HEK293 (cell line): ENCODE results near the gene GLT1D1.

ENCODE experiments used
- CTCF ChIA-PET: fragments of 350-600 bp; formaldehyde crosslinking; extraction: SDS; loops from one replicate; lab custom pipeline; 2021; ENCODE audit warnings: antibody characterized with exemption; lab: Yijun Ruan, JAX
- POLR2A ChIA-PET: fragments of 300-600 bp; formaldehyde crosslinking; extraction: SDS; loops from one replicate; lab custom pipeline; 2020; ENCODE audit warnings: antibody characterized with exemption, inconsistent platforms; lab: Yijun Ruan, JAX
- H3K27ac ChIP-seq: fragments of 200-500 bp; sonication (Bioruptor generic); 2 replicates; pipeline ENCODE4 v1.5.1; 2014; ENCODE audit warnings: low read depth, low read length, control low read depth, inconsistent platforms; ENCODE audit errors: extremely low read depth
- H3K36me3 ChIP-seq, 2 experiments: fragments of 200-500 bp in 1 of 2; sonication (Bioruptor generic) in 1 of 2; 1 replicate in 1 of 2; 2 replicates in 1 of 2; pipeline ENCODE4 v1.5.1; 2014 to 2017; ENCODE audit warnings: inconsistent platforms in 2 of 2, low read length in 2 of 2; ENCODE audit not compliant: control insufficient read depth in 2 of 2, insufficient read depth in 1 of 2
- H3K4me1 ChIP-seq: fragments of 200-500 bp; sonication (Bioruptor generic); 2 replicates; pipeline ENCODE4 v1.5.1; 2014; ENCODE audit warnings: mild to moderate bottlenecking, low read length, inconsistent platforms; ENCODE audit not compliant: control insufficient read depth, insufficient read depth
- H3K4me3 ChIP-seq: 2 replicates; pipeline ENCODE4 v1.5.1; 2011; ENCODE audit warnings: low read depth, mild to moderate bottlenecking, control low read depth, low read length, moderate library complexity
- H3K9me3 ChIP-seq: fragments of 200-500 bp; sonication (Bioruptor generic); 2 replicates; pipeline ENCODE4 v1.5.1; 2014; ENCODE audit warnings: low read depth, low read length, inconsistent platforms; ENCODE audit not compliant: control insufficient read depth, insufficient read depth
- BCL11B ChIP-seq: fragments of 450-650 bp; formaldehyde crosslinking; IDR thresholded peaks from 2 replicates; pipeline ENCODE4 v1.5.1; 2016; ENCODE audit warnings: low read depth, missing biosample characterization, missing genetic modification characterization
- CTCF ChIP-seq: fragments of 450-650 bp; formaldehyde crosslinking; IDR thresholded peaks from 2 replicates; pipeline ENCODE4 v1.5.1; 2016; ENCODE audit warnings: missing biosample characterization, missing genetic modification characterization
- HOXA7 ChIP-seq: sonication (generic); formaldehyde crosslinking; IDR thresholded peaks from 2 replicates; pipeline ENCODE4 v1.8.1; 2022; ENCODE audit warnings: missing genetic modification reagents, borderline replicate concordance
- KLF10 ChIP-seq: fragments of 450-650 bp; IDR thresholded peaks from 2 replicates; pipeline ENCODE4 v1.5.1; 2018; ENCODE audit warnings: missing biosample characterization, mild to moderate bottlenecking, missing genetic modification characterization
- PRDM4 ChIP-seq: fragments of 450-650 bp; formaldehyde crosslinking; IDR thresholded peaks from 2 replicates; pipeline ENCODE4 v1.5.1; 2017; ENCODE audit warnings: missing biosample characterization, missing genetic modification characterization
- SCRT2 ChIP-seq: fragments of 450-650 bp; formaldehyde crosslinking; IDR thresholded peaks from 2 replicates; pipeline ENCODE4 v1.5.1; 2016; ENCODE audit warnings: missing biosample characterization, missing genetic modification characterization
- ZBTB11 ChIP-seq: fragments of 450-650 bp; formaldehyde crosslinking; conservative IDR thresholded peaks from 2 replicates; pipeline ENCODE4 v1.5.1; 2016; ENCODE audit warnings: low read depth, missing biosample characterization, missing genetic modification characterization
- ZIC2 ChIP-seq: fragments of 450-650 bp; formaldehyde crosslinking; IDR thresholded peaks from 2 replicates; pipeline ENCODE4 v1.5.1; 2016; ENCODE audit warnings: missing biosample characterization, missing genetic modification characterization
- ZNF114 ChIP-seq: fragments of 450-650 bp; formaldehyde crosslinking; IDR thresholded peaks from 2 replicates; pipeline ENCODE4 v1.5.0; 2017; ENCODE audit warnings: missing biosample characterization, missing genetic modification characterization
- ZNF157 ChIP-seq: fragments of 450-650 bp; formaldehyde crosslinking; IDR thresholded peaks from 2 replicates; pipeline ENCODE4 v1.5.1; 2016; ENCODE audit warnings: missing biosample characterization, missing genetic modification characterization
- ZNF174 ChIP-seq: fragments of 450-650 bp; formaldehyde crosslinking; IDR thresholded peaks from 2 replicates; pipeline ENCODE4 v1.5.0; 2017; ENCODE audit warnings: missing biosample characterization, mild to moderate bottlenecking, missing genetic modification characterization
- ZNF362 ChIP-seq: fragments of 450-650 bp; formaldehyde crosslinking; IDR thresholded peaks from 2 replicates; pipeline ENCODE4 v1.5.1; 2016; ENCODE audit warnings: missing biosample characterization, missing genetic modification characterization
- ZNF473 ChIP-seq: fragments of 450-650 bp; formaldehyde crosslinking; IDR thresholded peaks from 2 replicates; pipeline ENCODE4 v1.5.1; 2017; ENCODE audit warnings: missing biosample characterization, missing genetic modification characterization
- ZNF623 ChIP-seq: fragments of 450-650 bp; formaldehyde crosslinking; IDR thresholded peaks from 2 replicates; pipeline ENCODE4 v1.5.1; 2016; ENCODE audit warnings: missing biosample characterization, missing genetic modification characterization
- ZNF624 ChIP-seq: fragments of 450-650 bp; formaldehyde crosslinking; IDR thresholded peaks from 2 replicates; pipeline ENCODE4 v1.5.1; 2017; ENCODE audit warnings: missing biosample characterization, missing genetic modification characterization
- ZNF654 ChIP-seq: fragments of 450-650 bp; formaldehyde crosslinking; IDR thresholded peaks from 2 replicates; pipeline ENCODE4 v1.5.1; 2016; ENCODE audit warnings: low read depth, missing biosample characterization, missing genetic modification characterization
- ZNF777 ChIP-seq: fragments of 450-650 bp; formaldehyde crosslinking; IDR thresholded peaks from 2 replicates; pipeline ENCODE4 v1.5.1; 2017; ENCODE audit warnings: missing biosample characterization, missing genetic modification characterization, borderline replicate concordance
- TF ChIP-seq, protein P1 (sequence below): fragments of 450-650 bp; formaldehyde crosslinking; IDR thresholded peaks from 2 replicates; pipeline ENCODE4 v1.5.1; 2016; ENCODE audit warnings: missing biosample characterization, missing genetic modification characterization
- TF ChIP-seq, protein P2 (sequence below): fragments of 450-650 bp; formaldehyde crosslinking; IDR thresholded peaks from 2 replicates; pipeline ENCODE4 v1.5.1; 2016; ENCODE audit warnings: missing biosample characterization, missing genetic modification characterization, low read depth

The GLT1D1 gene

DNA sequence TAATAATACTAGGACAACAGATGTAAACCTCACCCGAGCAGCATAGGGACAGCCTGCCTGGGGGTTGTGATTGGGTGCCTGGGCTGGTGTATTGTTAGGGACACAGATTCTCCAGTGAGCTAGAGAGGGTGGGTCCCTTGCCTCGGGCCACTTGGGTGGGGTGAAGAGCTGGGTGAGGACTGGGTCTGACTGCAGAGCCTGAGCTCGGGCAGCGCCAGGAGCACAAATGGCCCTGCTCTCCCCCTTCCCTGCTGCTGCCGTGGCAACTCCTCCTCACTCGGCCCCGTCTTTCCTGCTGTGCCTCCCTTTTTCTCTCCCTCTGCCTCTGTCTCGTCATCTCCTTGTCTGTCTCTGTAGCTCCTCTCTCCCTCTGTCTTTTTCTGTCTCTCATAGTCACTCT, 115.4 kb downstream of the GLT1D1 start:
- TF ChIP-seq ZNF777 (tag by site-specific recombination) = no peak
- TF ChIP-seq ZNF174 (tag by site-specific recombination) = no peak
- no peak for TF ChIP-seq ZNF623 (tag by site-specific recombination)
- no peak for TF ChIP-seq BCL11B
- no peak for TF ChIP-seq SCRT2 (tag by site-specific recombination)
- TF ChIP-seq ZNF473 (tag by site-specific recombination) = no peak
- TF ChIP-seq, all 188 proteins: peak for 0
- Histone ChIP-seq H3K36me3 (no peaks in the 10 kb centered on the region), H3K4me3 (no peak overlapping the region), H3K9me3 (no peaks in the 10 kb centered on the region), H3K4me1 (no peaks in the 10 kb centered on the region), H3K27ac (no peak overlapping the region)
- ChIA-PET CTCF (interaction anchor here (0.6 kb wide), 1 partner anchor 885 kb away, joined by 3 read pairs; no protein-coding TSS in a partner anchor), POLR2A (no interaction called here)

DNA sequence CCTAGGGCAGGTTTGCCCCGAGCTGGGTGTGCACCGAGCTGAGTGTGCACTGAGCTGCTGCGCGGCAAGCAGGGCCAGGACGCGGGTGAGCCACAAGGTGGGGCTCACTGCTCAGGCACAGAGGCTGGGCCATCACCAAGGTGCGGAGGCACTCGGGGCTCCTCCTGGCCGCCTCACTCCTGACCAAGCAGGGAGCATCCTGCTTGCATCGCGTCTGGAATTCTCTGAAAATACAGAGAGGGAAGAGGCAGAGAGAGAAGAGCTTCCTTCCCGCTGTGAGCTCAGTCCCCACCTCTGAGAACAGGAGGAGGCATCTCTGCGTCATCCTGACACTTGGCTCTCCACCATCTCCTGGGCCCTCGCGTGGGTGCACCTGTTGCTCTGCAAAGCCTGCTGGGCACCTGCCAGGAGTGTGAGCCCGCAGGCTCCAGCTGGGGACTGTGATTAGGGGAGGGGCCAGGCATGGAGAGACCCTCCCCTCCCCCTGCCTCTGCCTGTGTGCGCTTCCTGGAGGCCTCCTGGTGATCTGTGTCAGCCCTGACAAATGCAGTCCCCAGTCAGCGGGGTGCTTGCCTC, 116.3 kb downstream of the GLT1D1 start:
- Histone ChIP-seq H3K4me3 (no peak overlapping the region), H3K4me1 (no peaks in the 10 kb centered on the region), H3K9me3 (no peaks in the 10 kb centered on the region), H3K27ac (no peak overlapping the region), H3K36me3 (no peaks in the 10 kb centered on the region)
- POLR2A ChIA-PET = no interaction called here
- CTCF ChIA-PET = interaction anchor here (0.6 kb wide), 2 partner anchors 404 to 885 kb away, joined by 3 to 6 read pairs; no protein-coding TSS in a partner anchor
- TF ChIP-seq ZNF654 (tag by site-specific recombination) = peak; percentile 35
- TF ChIP-seq SCRT2 (tag by site-specific recombination) = peak; percentile 83
- TF ChIP-seq ZIC2 (tag by site-specific recombination) = peak; percentile 80
- no peak for TF ChIP-seq PRDM4 (tag by site-specific recombination)
- TF ChIP-seq CTCF (tag by site-specific recombination) = peak; percentile 71

- ChIA-PET POLR2A (no interaction called here), CTCF (no interaction called here)
- Histone ChIP-seq H3K4me1 (no peaks in the 10 kb centered on the region), H3K4me3 (no peak overlapping the region), H3K9me3 (no peaks in the 10 kb centered on the region), H3K36me3 (no peaks in the 10 kb centered on the region), H3K27ac (no peak overlapping the region)
- no peak for TF ChIP-seq ZBTB11 (tag by site-specific recombination)
- TF ChIP-seq ZNF114 = no peak
- TF ChIP-seq ZNF624 (tag by site-specific recombination) = no peak
- TF ChIP-seq ZNF157 (tag by site-specific recombination) = no peak
- TF ChIP-seq ZNF362 (tag by site-specific recombination) = no peak
- no peak for TF ChIP-seq HOXA7 (CRISPR knock-in tag)
- TF ChIP-seq, protein P1, sequence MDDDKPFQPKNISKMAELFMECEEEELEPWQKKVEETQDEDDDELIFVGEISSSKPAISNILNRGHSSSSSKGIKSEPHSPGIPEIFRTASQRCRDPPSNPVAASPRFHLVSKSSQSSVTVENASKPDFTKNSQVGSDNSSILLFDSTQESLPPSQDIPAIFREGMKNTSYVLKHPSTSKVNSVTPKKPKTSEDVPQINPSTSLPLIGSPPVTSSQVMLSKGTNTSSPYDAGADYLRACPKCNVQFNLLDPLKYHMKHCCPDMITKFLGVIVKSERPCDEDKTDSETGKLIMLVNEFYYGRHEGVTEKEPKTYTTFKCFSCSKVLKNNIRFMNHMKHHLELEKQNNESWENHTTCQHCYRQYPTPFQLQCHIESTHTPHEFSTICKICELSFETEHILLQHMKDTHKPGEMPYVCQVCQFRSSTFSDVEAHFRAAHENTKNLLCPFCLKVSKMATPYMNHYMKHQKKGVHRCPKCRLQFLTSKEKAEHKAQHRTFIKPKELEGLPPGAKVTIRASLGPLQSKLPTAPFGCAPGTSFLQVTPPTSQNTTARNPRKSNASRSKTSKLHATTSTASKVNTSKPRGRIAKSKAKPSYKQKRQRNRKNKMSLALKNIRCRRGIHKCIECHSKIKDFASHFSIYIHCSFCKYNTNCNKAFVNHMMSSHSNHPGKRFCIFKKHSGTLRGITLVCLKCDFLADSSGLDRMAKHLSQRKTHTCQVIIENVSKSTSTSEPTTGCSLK = no peak
- TF ChIP-seq, protein P2, sequence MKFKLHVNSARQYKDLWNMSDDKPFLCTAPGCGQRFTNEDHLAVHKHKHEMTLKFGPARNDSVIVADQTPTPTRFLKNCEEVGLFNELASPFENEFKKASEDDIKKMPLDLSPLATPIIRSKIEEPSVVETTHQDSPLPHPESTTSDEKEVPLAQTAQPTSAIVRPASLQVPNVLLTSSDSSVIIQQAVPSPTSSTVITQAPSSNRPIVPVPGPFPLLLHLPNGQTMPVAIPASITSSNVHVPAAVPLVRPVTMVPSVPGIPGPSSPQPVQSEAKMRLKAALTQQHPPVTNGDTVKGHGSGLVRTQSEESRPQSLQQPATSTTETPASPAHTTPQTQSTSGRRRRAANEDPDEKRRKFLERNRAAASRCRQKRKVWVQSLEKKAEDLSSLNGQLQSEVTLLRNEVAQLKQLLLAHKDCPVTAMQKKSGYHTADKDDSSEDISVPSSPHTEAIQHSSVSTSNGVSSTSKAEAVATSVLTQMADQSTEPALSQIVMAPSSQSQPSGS (tag by site-specific recombination) = no peak
- TF ChIP-seq KLF10 (tag by site-specific recombination) = no peak
Observed at GRCh38 chr12:128970110-128970509, 116.8 kb downstream of the GLT1D1 start.
